Mesothelial cell of epicardium (in vitro differentiated cells): ENCODE measurements around the gene NDST3. TPM values are rescaled to one million over a fixed set of nuclear protein-coding genes. Genes with fewer than 3 reads are reported as not detected.

Experiments used
- DNase-seq, 2 experiments: peaks; one replicate each; pipeline ENCODE4 v3.0.0; 2021; ENCODE audit warnings: low spot score in 2 of 2; ENCODE audit not compliant: unreplicated experiment in 2 of 2
- H3K27ac Mint-ChIP-seq: 2 replicates; pipeline ENCODE4 v1.8.0; 2021; ENCODE audit warnings: mixed read lengths
- H3K27me3 Mint-ChIP-seq: 2 replicates; pipeline ENCODE4 v1.8.0; 2021; ENCODE audit warnings: low read depth, mixed read lengths
- H3K36me3 Mint-ChIP-seq: 2 replicates; pipeline ENCODE4 v1.8.0; 2021; ENCODE audit warnings: mixed read lengths
- H3K4me1 Mint-ChIP-seq: 2 replicates; pipeline ENCODE4 v1.8.0; 2021; ENCODE audit warnings: mixed read lengths
- H3K4me3 Mint-ChIP-seq: 2 replicates; pipeline ENCODE4 v1.8.0; 2021; ENCODE audit warnings: mild to moderate bottlenecking, moderate library complexity, mixed read lengths
- H3K9me3 Mint-ChIP-seq: 2 replicates; pipeline ENCODE4 v1.8.0; 2021; ENCODE audit warnings: mixed read lengths
- total RNA-seq: library from RNA; stranded (reverse); gene quantifications from 3 replicates; pipeline ENCODE4 v1.2.1, GENCODE V29; 2021
- TF ChIP-seq, protein P1 (sequence below): fragments of 200-600 bp; sonication (generic); IDR thresholded peaks from one replicate; pipeline ENCODE4 v1.5.0; 2021; ENCODE audit warnings: antibody characterized with exemption; ENCODE audit not compliant: unreplicated experiment

The NDST3 gene
- total RNA-seq, 1 donor from 2014 or later, result 5.1 TPM

DNA sequence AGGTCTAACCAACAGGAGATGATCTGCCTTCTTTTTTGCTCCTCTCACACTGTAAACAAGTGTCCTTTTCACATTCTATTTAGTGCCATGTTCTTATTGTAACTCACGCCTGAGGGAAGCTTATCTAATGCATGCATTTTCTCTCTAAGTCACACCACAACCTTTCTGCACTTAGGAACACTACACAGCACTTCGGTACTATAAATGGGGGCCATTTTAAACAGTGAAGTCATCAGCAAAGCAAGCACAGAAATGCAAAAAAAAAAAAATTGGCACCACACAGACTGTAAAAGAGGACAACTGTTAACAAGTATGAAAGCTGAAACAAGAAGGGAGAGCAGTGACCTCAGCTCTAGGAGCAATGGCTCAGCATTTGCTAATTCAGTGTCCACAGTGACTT lies 273.4 kb downstream of the NDST3 start:
- H3K9me3 Mint-ChIP-seq, result no peaks in the 10 kb centered on the region
- TF ChIP-seq, protein P1, sequence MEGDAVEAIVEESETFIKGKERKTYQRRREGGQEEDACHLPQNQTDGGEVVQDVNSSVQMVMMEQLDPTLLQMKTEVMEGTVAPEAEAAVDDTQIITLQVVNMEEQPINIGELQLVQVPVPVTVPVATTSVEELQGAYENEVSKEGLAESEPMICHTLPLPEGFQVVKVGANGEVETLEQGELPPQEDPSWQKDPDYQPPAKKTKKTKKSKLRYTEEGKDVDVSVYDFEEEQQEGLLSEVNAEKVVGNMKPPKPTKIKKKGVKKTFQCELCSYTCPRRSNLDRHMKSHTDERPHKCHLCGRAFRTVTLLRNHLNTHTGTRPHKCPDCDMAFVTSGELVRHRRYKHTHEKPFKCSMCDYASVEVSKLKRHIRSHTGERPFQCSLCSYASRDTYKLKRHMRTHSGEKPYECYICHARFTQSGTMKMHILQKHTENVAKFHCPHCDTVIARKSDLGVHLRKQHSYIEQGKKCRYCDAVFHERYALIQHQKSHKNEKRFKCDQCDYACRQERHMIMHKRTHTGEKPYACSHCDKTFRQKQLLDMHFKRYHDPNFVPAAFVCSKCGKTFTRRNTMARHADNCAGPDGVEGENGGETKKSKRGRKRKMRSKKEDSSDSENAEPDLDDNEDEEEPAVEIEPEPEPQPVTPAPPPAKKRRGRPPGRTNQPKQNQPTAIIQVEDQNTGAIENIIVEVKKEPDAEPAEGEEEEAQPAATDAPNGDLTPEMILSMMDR, result no peak
- H3K36me3 Mint-ChIP-seq, result peaks cover 11% of the 10 kb centered on the region
- no peaks in the 10 kb centered on the region for H3K27me3 Mint-ChIP-seq
- H3K27ac Mint-ChIP-seq, result no peak overlapping the region
- H3K4me3 Mint-ChIP-seq, result no peak overlapping the region
- no peak for DNase-seq
- H3K4me1 Mint-ChIP-seq, result peaks cover 8% of the 10 kb centered on the region
